Gastrocnemius medialis (tissue), 4 donors: Measurements from ENCODE around the gene CDH4.

Experiments used
- CTCF ChIP-seq, 5 experiments: fragments of 450-650 bp in 3 of 5; fragments of 200-600 bp in 2 of 5; sonication (generic) in 2 of 5; IDR thresholded peaks in 4 of 5; conservative IDR thresholded peaks in 1 of 5; 1 replicate in 4 of 5; 2 replicates in 1 of 5; pipeline ENCODE4 v1.5.1; 2016 to 2019; ENCODE audit warnings: antibody characterized with exemption in 5 of 5, mild to moderate bottlenecking in 3 of 5, moderate library complexity in 3 of 5
- POLR2A ChIP-seq, 2 donors: fragments of 450-650 bp; IDR thresholded peaks; one replicate each; pipeline ENCODE4 v1.6.1; 2017; ENCODE audit warnings: antibody characterized with exemption in 2 of 2, mild to moderate bottlenecking in 2 of 2, moderate library complexity in 2 of 2

- TF ChIP-seq CTCF (IDR thresholded peaks at IDR 0.05 in 4 of 5, conservative IDR thresholded peaks at IDR 0.05 in 1 of 5) (no peak), POLR2A (IDR thresholded peaks at IDR 0.05) (no peak)
Measured at GRCh38 chr20:61973515-61974356, 721.7 kb downstream of the CDH4 start.
